ENCODE results near the gene GPRIN2.
A peak's percentile ranks its signal among the peaks of the same experiment; 100 is the strongest.
"Not testable (repeated sequence)": the region's sequence is repeated elsewhere in the genome, so short reads cannot be mapped to it uniquely, and the experiment has no call there.

GPRIN2 gene

GRCh38 chr10:46556515-46557318 lies at the start of gene GPRIN2:
TSS of gene GPRIN2 (minus strand) at chr10:46556658. CDS start at chr10:46550736, 5,922 bp downstream.
- peak; percentile 57 for DNase-seq (ENCODE audit: low spot score)

GRCh38 chr10:46600516-46600915 lies 44.1 kb upstream of the GPRIN2 start:
- DNase-seq (ENCODE audit: low spot score) = not testable (repeated sequence)

- not testable (repeated sequence) for DNase-seq (ENCODE audit: low spot score)
These were observed 41.3 kb upstream of the GPRIN2 start for GRCh38 chr10:46597616-46598246.

DNA sequence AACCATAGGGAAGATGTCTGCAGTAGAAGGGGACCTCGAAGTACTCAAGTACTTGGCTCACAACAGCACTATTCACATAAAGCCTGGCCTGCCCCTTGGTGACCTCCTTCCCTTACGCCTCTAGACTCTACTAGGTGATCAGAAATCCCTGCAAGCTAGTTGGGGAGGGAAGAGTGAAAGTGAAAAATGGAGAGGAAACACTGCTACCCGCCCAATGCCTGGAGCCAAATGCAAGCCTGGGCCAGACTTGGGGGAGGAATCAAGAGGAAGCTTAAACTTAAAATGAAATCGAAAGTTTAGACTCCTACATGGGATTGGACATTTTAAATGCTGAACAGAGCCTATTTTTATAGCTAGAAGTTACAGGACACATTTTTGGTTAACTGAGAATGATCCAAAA lies 40.1 kb upstream of the GPRIN2 start:
- not testable (repeated sequence) for DNase-seq (ENCODE audit: low spot score)

DNA sequence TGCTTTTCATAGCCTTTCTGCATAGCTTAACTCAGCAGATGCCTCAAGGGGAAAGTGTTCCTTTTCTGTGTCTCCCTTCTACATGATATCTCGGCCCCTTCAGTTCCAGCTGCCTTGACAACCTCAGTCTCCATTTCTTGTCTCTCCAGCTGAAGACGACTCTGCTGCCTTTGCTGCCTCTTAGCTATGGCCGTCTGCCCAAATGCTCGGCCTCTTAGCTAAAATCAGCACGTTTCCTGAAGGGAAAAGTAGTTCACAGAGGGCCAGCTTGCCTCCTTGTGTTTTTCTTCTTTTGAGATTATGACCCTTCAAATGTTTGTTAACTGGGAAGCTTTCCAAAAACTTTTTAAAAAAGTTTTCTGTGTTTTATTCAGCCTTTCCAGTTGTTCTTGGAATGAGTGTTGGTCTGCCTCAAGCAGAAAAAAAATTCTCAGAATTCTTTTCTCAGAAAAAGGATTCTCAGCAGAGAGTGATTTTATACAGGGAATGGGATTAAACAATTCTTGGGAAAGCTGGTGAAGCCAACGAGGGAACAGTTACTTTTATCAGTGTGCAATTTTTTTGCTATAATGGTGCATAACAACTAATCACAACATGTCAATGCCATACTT lies 38.1 kb upstream of the GPRIN2 start:
- DNase-seq (ENCODE audit: low spot score) = not testable (repeated sequence)

- DNase-seq (ENCODE audit: low spot score) = not testable (repeated sequence)
These were observed 36.8 kb upstream of the GPRIN2 start for GRCh38 chr10:46593307-46593706.

- not testable (repeated sequence) for DNase-seq (ENCODE audit: low spot score)
These were observed 34.6 kb upstream of the GPRIN2 start for GRCh38 chr10:46591053-46591452.

- not testable (repeated sequence) for DNase-seq (ENCODE audit: low spot score)
These were observed 33.1 kb upstream of the GPRIN2 start for GRCh38 chr10:46589589-46589988.

DNA sequence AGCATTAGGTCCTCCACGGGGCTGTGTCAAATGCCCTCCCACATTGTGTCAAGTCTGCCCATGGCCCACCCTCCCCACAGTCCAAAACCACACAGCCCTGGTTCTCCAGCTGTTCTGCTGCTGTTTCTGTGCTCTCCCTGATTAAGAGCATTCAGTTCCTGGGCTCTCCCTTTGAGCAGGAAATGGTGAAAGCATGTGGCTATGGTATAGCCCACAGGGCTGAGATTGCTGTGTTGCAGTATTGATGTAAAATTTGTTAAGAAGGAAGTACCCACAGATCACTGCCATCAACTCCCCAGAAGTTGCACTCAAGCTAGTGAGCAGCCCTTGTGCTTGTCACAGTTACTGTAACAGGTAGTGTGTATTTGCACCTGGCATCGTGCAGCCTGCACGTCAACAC lies 31.8 kb upstream of the GPRIN2 start:
- DNase-seq (ENCODE audit: low spot score) = not testable (repeated sequence)

DNA sequence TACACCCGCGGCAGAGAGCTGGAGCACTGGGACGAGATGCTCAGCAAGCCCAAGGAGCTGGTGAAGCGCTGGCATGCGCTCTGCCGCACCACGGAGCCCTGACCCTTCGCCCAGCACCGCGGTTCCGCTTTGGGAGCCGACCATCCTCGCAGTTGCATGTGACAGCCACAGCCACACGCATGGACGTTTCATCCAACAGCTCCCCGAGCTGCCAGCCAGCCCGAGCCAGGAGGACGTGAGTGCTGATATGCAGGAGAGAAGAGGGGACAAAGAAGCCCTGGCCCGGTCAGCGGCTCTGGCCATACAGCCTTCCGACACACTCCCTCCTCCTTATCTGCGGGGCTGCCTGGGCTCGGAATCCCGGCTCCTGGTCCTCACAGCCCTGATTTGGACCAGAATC lies 31.1 kb upstream of the GPRIN2 start:
- DNase-seq (ENCODE audit: low spot score) = not testable (repeated sequence)

DNA sequence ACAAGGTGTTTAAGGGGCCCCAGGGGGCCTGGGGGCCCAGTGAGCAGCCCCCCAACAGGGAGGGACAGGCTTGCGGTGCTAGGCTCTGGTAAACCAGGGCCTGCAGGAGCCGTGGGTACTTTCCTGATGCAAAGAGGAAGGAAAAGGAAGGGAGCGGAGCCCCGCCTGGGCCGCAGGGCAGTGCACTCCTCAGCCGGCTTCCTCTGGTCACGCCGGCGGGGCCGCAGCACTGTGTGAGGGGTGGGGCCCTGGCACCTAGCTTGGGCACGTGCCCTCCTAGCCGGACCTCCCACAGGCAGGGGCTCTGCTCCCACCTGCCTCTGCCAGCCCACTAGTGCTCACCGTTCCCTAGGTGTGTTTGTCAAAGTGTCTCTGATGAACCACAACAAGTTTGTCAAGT lies 28.8 kb upstream of the GPRIN2 start:
- DNase-seq (ENCODE audit: low spot score) = not testable (repeated sequence)

DNA sequence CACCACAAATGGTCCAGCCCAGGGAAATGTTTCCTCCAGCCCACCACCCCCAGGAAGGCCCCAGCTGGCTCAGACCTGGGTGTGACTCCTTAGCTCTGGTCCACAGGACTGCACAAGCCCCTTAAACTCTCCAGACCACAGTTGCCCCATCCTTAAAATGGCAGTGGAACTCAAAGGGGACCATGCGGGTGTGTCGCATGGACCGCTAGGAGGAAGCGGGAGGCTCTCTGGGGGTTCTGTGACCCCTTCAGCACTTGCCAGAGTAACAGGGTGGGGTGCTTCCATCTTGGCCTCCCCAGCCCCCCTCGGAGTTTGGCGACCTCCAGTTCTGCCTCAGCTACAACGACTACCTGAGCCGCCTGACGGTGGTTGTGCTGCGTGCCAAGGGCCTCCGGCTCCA lies 27.7 kb upstream of the GPRIN2 start:
- not testable (repeated sequence) for DNase-seq (ENCODE audit: low spot score)

DNA sequence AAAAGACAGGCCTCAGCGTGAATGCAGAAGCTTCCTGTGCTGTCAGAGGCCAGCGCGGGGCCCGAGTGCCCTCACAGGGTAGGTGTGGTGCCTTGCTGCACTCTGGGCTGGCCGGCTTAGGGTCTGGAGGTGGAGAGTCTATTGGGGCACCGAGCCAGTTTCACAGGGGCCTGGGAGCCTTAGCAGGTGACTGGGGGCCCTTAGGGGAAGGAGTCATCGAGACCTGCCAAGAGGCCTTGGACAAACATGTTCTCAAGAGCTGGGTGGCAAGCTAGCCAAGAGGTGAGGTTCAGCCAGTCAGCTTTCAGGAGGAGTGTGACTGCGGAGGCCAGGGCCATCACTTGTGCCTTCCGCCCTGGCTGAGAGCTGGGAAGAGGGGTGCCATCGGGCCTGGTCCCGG lies 26.1 kb upstream of the GPRIN2 start:
- not testable (repeated sequence) for DNase-seq (ENCODE audit: low spot score)

GRCh38 chr10:46581997-46582396 lies 25.5 kb upstream of the GPRIN2 start:
- not testable (repeated sequence) for DNase-seq (ENCODE audit: low spot score)

- not testable (repeated sequence) for DNase-seq (ENCODE audit: low spot score)
These were observed 22.9 kb upstream of the GPRIN2 start for GRCh38 chr10:46579378-46579777.

GRCh38 chr10:46578474-46579178 lies 22.2 kb upstream of the GPRIN2 start, which contains the start of gene SYT15:
TSS of gene SYT15 (plus strand) at chr10:46579128. CDS start at chr10:46579169, 41 bp downstream.
- not testable (repeated sequence) for DNase-seq (ENCODE audit: low spot score)

GRCh38 chr10:46577624-46578473 lies 21.4 kb upstream of the GPRIN2 start:
- DNase-seq (ENCODE audit: low spot score) = not testable (repeated sequence)

DNA sequence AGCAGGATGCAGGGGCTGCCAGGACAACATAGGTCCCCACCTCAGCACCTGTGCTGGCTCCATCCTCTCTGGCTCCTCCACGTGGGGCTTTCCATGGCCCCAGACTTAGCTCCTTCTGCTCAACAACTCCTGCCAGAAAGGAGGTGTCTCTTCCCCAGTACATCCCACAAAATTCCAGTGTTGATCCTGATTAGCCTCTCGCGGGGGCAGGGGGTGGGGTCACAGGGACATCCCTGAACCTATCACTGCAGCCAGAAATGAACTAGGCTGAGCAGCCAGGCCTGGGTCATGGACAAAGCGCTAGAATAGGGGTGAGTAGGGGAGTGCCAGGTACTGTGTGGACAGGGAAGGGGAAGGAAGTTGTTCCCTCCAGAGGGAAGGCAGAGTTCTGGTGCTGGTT lies 17.4 kb upstream of the GPRIN2 start:
- not testable (repeated sequence) for DNase-seq (ENCODE audit: low spot score)

DNA sequence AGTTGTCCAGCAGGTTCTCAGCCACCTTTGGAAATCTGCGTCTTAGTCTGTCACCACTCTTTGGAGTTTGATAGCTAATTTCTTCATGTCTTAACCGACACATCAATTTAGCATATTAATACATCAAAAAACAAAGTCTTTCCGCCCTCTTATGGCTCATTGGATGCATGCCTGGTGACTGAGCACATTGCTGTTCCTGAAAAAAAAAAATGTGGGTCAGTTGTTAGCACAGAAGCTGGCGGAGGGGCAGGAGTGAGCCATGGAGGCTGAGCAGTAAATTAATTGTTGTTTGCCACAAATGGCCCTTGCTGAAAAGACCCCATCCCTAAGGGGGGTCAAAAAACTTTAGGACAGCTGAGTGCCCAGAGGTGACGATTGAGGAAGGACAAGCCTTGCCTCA lies 16.9 kb upstream of the GPRIN2 start:
- DNase-seq (ENCODE audit: low spot score) = not testable (repeated sequence)

DNA sequence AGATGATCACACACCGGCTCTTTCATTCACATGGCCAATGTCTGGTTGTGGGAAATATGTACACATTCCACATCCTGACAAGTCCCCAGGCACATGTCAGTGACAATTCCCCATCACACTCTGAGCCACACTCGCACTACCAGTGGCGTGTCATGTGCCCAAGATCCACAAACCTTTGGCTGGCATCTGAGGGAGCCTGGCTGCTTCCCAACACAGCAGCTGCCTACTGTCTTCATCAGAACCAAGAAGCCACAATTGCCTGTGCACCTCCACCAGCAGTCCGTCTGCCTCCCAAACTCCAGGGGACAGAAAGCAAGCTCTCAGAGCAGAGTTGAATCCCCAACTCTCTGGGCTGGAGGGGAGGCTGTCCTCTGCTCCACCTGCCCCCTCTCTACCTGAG lies 16.3 kb upstream of the GPRIN2 start:
- DNase-seq (ENCODE audit: low spot score) = not testable (repeated sequence)

GRCh38 chr10:46570655-46571054 lies 14.2 kb upstream of the GPRIN2 start:
- DNase-seq (ENCODE audit: low spot score) = not testable (repeated sequence)

Measured in LoVo (cell line).